ENCODE measurements around the gene GFER.
"Not testable (repeated sequence)": the region's sequence is repeated elsewhere in the genome, so short reads cannot be mapped to it uniquely, and the experiment has no call there.

GFER gene

GRCh38 chr16:1958143-1958491 is 25.9 kb upstream of the GFER start:
- DNase-seq = not testable (repeated sequence)

- no peak for DNase-seq
Measured at GRCh38 chr16:1958715-1959268, 25.2 kb upstream of the GFER start.

GRCh38 chr16:1959269-1960039 is 24.5 kb upstream of the GFER start, which contains the start of gene NDUFB10:
NDUFB10 (plus strand) TSS chr16:1959538; CDS start chr16:1959625, 87 bp downstream.
- DNase-seq = peak; percentile 43

DNA sequence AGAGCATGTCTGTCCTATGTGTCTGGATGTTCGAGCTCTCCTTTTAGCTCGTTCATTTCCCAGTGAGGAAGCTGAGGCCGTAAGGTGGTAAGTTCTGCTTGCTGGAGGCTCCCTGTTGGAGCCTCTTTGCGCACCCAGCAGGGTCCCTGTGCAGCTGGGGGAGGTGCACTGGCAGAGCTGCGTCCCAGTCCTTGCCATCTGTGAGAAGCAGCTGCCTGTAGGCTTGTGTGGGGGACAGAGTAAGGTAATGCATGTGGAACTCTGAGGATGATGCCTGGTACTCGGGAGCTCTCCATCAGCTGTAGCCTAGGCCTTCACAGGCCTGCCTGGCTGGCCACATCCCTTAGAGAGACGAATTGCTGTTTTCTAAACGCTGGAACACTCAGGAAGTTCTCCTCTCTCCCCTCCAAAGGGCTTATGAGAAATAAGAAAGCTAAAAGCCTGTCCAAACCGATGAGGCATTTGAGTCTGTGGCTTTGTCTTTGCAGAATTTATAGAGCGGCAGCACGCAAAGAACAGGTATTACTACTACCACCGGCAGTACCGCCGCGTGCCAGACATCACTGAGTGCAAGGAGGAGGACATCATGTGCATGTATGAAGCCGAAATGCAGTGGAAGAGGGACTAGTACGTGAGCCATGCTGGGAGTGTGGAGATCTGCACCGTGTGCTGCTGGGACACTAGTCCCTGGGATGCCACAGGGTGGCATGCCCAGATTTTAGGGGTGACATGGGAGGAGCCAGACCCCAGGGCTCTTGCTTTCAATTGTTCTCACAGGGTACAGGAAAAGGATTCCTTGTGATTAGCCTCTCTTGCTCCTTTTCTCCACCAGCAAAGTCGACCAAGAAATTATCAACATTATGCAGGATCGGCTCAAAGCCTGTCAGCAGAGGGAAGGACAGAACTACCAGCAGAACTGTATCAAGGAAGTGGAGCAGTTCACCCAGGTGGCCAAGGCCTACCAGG is 23.0 kb upstream of the GFER start:
- DNase-seq = no peak

DNA sequence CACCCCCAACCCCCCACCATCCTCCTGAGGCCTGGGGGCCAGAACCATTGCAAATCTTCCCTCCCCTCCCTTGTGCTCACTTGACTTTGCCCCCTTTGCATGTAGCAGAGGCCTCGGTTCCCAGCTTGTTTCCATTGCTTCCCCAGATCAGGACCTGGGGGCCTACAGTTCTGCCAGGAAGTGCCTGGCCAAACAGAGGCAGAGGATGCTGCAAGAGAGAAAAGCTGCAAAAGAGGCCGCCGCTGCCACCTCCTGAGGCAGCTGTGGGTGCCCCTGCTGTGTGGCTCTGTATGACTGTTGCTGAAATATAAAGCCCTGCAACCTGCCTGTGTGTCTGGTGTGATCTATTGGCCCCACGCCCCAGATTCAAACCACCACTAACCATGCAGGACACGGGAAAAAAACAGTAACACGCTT is 22.3 kb upstream of the GFER start:
- no peak for DNase-seq

GRCh38 chr16:1962161-1963153 is 21.5 kb upstream of the GFER start:
- DNase-seq = not testable (repeated sequence)

DNA sequence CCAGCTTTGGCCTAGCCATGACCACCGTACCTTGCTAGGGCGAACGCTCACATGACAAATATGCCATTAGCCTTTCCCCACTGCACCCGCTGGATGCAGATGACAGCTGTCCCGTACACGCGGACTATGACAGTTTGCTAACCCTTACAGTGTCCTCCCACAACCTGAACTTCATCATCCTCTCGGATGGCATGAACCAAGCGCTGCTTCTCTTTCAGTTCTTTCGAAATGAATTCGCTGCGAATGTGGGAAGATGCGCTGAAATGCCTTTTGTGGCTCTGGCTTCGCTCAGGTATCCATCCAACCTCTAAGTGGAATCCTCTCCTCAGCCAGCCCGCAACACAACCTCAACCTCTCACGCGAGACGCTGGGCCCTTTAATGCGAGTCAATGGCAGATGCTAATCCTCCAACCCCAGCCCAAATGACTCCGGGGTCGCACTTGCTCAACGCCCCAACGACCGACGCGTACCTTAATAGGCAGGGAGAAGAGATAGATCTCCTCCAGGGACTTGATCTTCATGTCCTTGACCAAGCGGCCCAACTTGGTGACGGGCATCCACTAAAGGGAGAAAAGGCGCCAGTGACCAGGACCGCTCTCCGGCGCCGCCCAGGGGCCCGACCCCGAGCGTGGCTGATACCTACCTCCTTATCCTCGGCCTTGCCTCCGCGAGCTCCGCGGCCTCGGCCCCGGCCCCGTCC is 20.0 kb upstream of the GFER start:
- DNase-seq = no peak

DNA sequence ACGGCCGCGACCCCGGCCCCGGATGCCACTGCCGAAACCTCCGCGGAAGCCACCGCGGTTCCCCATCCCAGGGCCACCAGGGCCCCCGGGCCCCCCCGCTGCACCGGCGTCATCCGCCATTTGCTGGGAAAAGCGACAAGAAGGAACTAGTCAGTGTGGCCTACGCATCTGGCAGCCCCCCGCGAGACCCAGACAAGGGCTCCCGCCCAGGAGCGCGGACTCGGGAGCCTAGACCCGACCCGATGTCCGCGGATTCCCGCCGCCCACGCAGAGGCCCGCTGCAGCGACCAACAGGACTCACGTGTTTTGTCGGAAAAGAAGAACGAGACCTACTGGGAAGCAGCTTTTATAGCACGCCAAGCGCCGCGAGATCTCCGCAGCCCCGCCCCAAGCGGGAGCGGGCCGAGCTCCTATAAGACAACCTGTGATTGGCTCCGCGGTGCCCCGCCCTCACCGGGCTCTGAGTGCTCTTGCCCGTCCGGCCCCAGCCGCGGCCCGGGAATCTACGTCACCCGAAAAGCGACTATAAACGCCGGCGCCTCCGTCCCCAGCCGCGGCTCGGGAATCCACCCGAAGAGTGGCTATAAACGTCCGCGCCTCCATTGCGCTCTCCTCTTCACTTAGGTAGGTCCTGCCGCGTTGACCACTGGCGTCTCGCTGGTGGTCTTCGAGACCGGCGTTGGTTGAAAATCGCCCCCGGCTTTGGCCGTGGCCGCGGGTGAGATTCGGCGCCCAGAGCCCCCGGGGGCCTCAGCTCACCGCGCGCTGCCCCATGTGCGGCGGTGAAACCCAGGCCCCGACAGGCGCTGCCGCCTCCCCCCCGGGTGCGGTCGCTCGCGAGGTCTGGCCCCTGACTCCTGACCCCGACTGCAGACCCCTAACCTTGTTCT is 19.2 kb upstream of the GFER start, which contains the start of gene RPS2:
TSS of gene RPS2 (minus strand) at position 321 of the 890 bp plus-strand sequence. CDS start at position 120, 201 bp downstream.
- DNase-seq = peak; percentile 92

DNA sequence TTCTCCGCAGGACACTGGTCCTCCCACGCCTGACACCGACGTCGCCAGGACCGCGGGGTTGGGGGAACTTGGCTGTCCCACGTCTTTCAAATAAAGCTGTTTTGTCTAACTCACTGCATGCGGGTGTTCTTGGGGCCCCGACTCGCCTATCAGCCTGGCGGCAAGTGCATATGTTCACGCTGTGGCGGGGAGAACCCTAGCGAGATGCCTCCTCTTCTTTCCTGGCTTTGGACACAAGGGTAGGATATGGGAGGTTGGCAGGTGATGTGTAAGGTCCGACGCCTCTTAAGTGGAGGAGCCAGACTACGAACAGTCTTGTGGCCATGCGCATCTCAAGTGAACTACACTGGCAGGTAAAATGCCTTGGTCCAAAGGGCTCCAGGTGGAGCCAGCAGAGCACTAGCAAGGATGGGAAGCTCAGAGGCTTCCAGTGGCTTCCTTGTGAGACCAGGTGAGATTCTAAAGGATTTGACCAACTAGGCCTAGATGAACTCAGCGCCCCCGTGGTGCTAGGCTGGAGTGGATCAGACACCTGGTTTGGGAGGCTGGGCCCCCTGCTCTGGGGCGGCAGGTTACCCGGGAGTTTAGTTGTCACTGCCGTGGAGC is 18.5 kb upstream of the GFER start:
- no peak for DNase-seq

- no peak for DNase-seq
Measured at GRCh38 chr16:1966460-1966859, 17.5 kb upstream of the GFER start, which contains the start of gene RNF151. RNF151 (plus strand) TSS chr16:1966856; CDS start chr16:1966882, 26 bp downstream.

- DNase-seq = no peak
Measured at GRCh38 chr16:1968146-1968953, 15.6 kb upstream of the GFER start.

DNA sequence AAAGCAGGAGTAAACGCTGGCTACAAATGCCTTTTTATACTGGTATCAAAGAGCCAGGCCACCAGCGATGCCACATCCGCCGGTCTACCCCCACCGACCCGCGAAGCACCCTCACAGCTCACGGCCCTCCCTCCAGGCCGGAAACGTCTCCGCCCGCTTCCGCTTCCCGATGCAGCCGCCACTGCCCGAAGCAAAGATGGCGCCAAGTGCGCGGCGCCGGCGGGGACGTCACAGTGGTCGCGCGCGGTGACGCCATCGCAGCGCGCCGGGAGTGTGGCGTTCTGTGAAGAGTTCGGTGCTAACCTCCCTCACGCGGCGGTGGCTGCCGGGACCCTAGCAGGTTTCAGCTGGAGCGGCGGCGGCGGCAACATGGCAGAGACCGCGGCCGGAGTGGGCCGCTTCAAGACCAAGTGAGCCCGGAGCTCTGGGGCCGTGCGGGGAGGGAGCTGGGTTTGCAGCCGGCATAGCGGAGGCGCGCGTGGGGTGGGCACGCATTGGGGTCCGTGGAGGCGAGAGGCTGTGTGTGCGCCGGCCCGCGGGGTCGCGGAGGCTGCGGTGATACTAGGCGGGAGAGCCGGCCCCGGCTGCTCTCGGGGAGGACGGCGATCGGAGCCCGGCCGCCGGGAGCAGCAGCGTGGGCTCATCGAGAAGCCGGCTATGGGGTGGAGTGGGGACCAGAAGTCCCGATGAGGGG is 12.1 kb upstream of the GFER start, which contains the start of gene TBL3:
TSS of gene TBL3 (plus strand) at position 258 of the 694 bp plus-strand sequence. CDS start at position 370, 112 bp downstream.
- peak; percentile 60 for DNase-seq

DNA sequence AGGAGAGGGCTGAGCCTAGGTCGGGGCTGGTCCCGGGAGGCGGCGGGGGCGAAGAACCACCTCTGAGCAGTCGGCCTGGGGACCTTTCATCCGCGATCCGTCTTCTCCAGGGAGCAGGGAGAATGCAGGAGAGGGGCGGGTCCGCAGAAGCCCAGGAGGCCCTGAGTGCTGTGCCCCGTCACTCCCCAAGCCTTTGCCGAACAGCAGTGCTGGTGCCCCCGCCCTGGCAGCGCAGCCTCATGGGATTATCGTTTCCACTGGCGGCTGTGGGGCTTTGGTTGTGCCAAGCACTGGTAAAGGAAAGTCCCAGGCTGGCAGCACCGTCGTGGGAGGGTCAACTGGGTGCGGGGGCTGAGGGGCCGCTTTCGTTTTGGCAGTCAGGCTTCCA is 11.5 kb upstream of the GFER start:
- DNase-seq = no peak

DNA sequence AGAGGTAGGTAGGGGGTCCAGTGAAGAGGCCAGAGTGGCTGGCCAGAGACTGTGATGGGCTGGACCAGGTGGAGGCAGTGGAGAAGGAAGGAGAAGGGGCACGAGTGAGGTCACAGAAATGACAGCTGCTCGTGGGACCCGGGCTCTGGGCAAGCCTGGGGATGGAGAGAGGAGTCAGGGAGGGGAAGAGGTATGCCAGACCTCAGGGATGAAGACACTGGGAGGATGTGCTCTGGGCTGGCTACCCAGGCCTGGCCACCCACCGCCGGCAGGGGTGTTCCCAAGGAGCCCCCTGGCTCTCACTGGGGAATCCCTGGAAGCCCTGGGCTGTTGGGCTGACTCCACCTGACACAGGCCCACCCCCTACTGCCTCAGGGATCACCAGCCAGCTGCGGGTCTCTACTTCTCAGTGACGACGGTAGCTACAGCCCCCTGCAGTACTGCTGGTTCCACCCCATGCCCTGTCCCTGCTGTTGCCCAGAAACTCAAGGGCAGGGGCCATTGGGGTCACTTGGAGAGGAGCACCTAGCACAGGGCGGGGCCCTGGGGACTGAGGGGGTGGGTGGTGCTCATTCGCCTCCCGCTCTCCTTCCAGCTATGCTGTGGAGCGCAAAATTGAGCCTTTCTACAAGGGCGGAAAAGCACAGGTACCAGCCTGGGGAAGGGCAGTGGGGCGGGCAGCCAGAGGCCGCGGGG is 10.4 kb upstream of the GFER start:
- no peak for DNase-seq

- no peak for DNase-seq
Measured at GRCh38 chr16:1974157-1975070, 9.6 kb upstream of the GFER start.
